ENCODE data around the gene FANCC. TPM values are rescaled to one million over a fixed set of nuclear protein-coding genes. Genes with fewer than 3 reads are reported as not detected.
"Not testable (repeated sequence)": the region's sequence is repeated elsewhere in the genome, so short reads cannot be mapped to it uniquely, and the experiment has no call there.

Gene FANCC
- total RNA-seq, 1 donor from 2014 or later: 12.3 TPM

- DNase-seq: no peak
Observed at GRCh38 chr9:95226921-95227320, 90.6 kb downstream of the FANCC start.

- DNase-seq: no peak
Observed at GRCh38 chr9:95225726-95226106, 91.8 kb downstream of the FANCC start.

GRCh38 chr9:95225076-95225725, 92.3 kb downstream of the FANCC start:
- DNase-seq: no peak

- DNase-seq: no peak
Observed at GRCh38 chr9:95224376-95225019, 93.0 kb downstream of the FANCC start.

- not testable (repeated sequence) for DNase-seq
Observed at GRCh38 chr9:95220352-95220751, 97.2 kb downstream of the FANCC start.

GRCh38 chr9:95218773-95219172, 98.7 kb downstream of the FANCC start:
- DNase-seq: no peak

- DNase-seq: no peak
Observed at GRCh38 chr9:95217936-95218335, 99.6 kb downstream of the FANCC start.

- no peak for DNase-seq
Observed at GRCh38 chr9:95215336-95215898, 102.1 kb downstream of the FANCC start.

- no peak for DNase-seq
Observed at GRCh38 chr9:95213117-95213516, 104.4 kb downstream of the FANCC start.

GRCh38 chr9:95211028-95211427, 106.5 kb downstream of the FANCC start:
- no peak for DNase-seq

GRCh38 chr9:95207403-95207802, 110.1 kb downstream of the FANCC start:
- no peak for DNase-seq

GRCh38 chr9:95206143-95206542, 111.4 kb downstream of the FANCC start:
- DNase-seq: no peak

GRCh38 chr9:95204710-95205109, 112.8 kb downstream of the FANCC start:
- no peak for DNase-seq

- DNase-seq: no peak
Observed at GRCh38 chr9:95204310-95204709, 113.2 kb downstream of the FANCC start.

- not testable (repeated sequence) for DNase-seq
Observed at GRCh38 chr9:95203019-95203418, 114.5 kb downstream of the FANCC start.

- DNase-seq: no peak
Observed at GRCh38 chr9:95202076-95202681, 115.3 kb downstream of the FANCC start.

- no peak for DNase-seq
Observed at GRCh38 chr9:95201206-95201605, 116.3 kb downstream of the FANCC start.

- no peak for DNase-seq
Observed at GRCh38 chr9:95197692-95198271, 119.7 kb downstream of the FANCC start.

- DNase-seq: no peak
Observed at GRCh38 chr9:95193480-95193879, 124.0 kb downstream of the FANCC start.

- DNase-seq: no peak
Observed at GRCh38 chr9:95193067-95193466, 124.4 kb downstream of the FANCC start.

GRCh38 chr9:95192631-95193030, 124.9 kb downstream of the FANCC start:
- DNase-seq: no peak

GRCh38 chr9:95190413-95190812, 127.1 kb downstream of the FANCC start:
- no peak for DNase-seq
